Smooth muscle cell (in vitro differentiated cells): ENCODE results near the gene ACBD7. TPM values are rescaled to one million over a fixed set of nuclear protein-coding genes. Genes with fewer than 3 reads are reported as not detected.

Source experiments
- DNase-seq: peaks from one replicate; lab custom pipeline; 2025; ENCODE audit not compliant: unreplicated experiment; lab: John Stamatoyannopoulos, UW
- H2AFZ ChIP-seq: fragments of 200-600 bp; sonication (generic); 2 replicates; pipeline ENCODE4 v1.6.0; 2016; ENCODE audit warnings: antibody characterized with exemption, low read depth, mild to moderate bottlenecking
- H3F3A ChIP-seq: fragments of 200-600 bp; sonication (generic); 2 replicates; pipeline ENCODE4 v1.6.0; 2017; ENCODE audit warnings: antibody characterized with exemption, low read depth
- H3K27ac ChIP-seq: fragments of 200-600 bp; sonication (generic); 2 replicates; pipeline ENCODE4 v1.5.1; 2016; ENCODE audit warnings: low read depth, mild to moderate bottlenecking
- H3K27me3 ChIP-seq: fragments of 200-600 bp; sonication (generic); 2 replicates; pipeline ENCODE4 v1.6.1; 2016; ENCODE audit warnings: low read depth, mild to moderate bottlenecking
- H3K36me3 ChIP-seq: fragments of 200-600 bp; sonication (generic); 2 replicates; pipeline ENCODE4 v1.5.1; 2016; ENCODE audit warnings: low read depth
- H3K4me1 ChIP-seq: fragments of 200-600 bp; sonication (generic); 2 replicates; pipeline ENCODE4 v1.5.1; 2016; ENCODE audit warnings: low read depth
- H3K4me2 ChIP-seq: fragments of 200-600 bp; sonication (generic); 2 replicates; pipeline ENCODE4 v1.6.0; 2016; ENCODE audit warnings: mild to moderate bottlenecking
- H3K4me3 ChIP-seq: fragments of 200-600 bp; sonication (generic); 2 replicates; pipeline ENCODE4 v1.5.1; 2016; ENCODE audit warnings: mild to moderate bottlenecking
- H3K79me2 ChIP-seq: fragments of 200-600 bp; sonication (generic); 2 replicates; pipeline ENCODE4 v1.6.0; 2016; ENCODE audit warnings: low read depth, mild to moderate bottlenecking
- H3K9ac ChIP-seq: fragments of 200-600 bp; sonication (generic); 2 replicates; pipeline ENCODE4 v1.6.0; 2016; ENCODE audit warnings: low read depth
- H3K9me3 ChIP-seq: fragments of 200-600 bp; sonication (generic); replicated peaks from 2 replicates; pipeline ENCODE4 v1.5.1; 2016; ENCODE audit warnings: low read depth
- H4K20me1 ChIP-seq: fragments of 200-600 bp; sonication (generic); 2 replicates; pipeline ENCODE4 v1.6.0; 2016; ENCODE audit warnings: low read depth
- CTCF ChIP-seq: fragments of 200-600 bp; sonication (generic); IDR thresholded peaks from 2 replicates; pipeline ENCODE4 v1.5.1; 2017; ENCODE audit warnings: borderline replicate concordance, mild to moderate bottlenecking, antibody characterized with exemption; ENCODE audit not compliant: insufficient read depth, poor library complexity, severe bottlenecking
- WGBS: methylation state at CpG from one replicate; pipeline ENCODE4 v1.1.7; 2016; ENCODE audit warnings: low lambda C conversion rate; 5-methylcytosine and 5-hydroxymethylcytosine counted together
- polyA plus RNA-seq: library from polyadenylated mRNA; unstranded; fragments of >200 nt; fragmentation: Nextera tagmentation; extraction: Ambion mirVana; gene quantifications from 2 replicates; pipeline ENCODE4 v1.2.1, GENCODE V29; 2016
- total RNA-seq: library from RNA; depleted of rRNA; stranded (reverse); fragments of >200 nt; gene quantifications from 2 replicates; pipeline ENCODE4 v1.2.3, GENCODE V29; 2014

Gene ACBD7
- total and polyA plus RNA-seq, 2 experiments from 2014 or later = not detected

- no peak overlapping the region for H3K4me2 ChIP-seq
- no peak overlapping the region for H3K27ac ChIP-seq
- no peaks in the 10 kb centered on the region for H4K20me1 ChIP-seq
- no peaks in the 10 kb centered on the region for H3K27me3 ChIP-seq
- no peak overlapping the region for H3K9ac ChIP-seq
- no peak for DNase-seq
- no peak for TF ChIP-seq CTCF
- H3K4me3 ChIP-seq = no peak overlapping the region
- no peaks in the 10 kb centered on the region for H3K79me2 ChIP-seq
- H2AFZ ChIP-seq = peak overlapping the region; percentile 13
- no peaks in the 10 kb centered on the region for H3F3A ChIP-seq
- H3K4me1 ChIP-seq = no peaks in the 10 kb centered on the region
- H3K9me3 ChIP-seq = no peaks in the 10 kb centered on the region
- 47% methylated on average over 18 of the region's 18 CpGs for WGBS
- H3K36me3 ChIP-seq = no peaks in the 10 kb centered on the region
Observed at GRCh38 chr10:15035385-15036301, 52.9 kb downstream of the ACBD7 start.

- Histone ChIP-seq H3K4me3 (no peak overlapping the region), H3K27me3 (no peaks in the 10 kb centered on the region), H3K9ac (no peak overlapping the region), H3K9me3 (no peaks in the 10 kb centered on the region), H3K4me2 (no peak overlapping the region), H3K27ac (no peak overlapping the region), H3F3A (no peaks in the 10 kb centered on the region), H2AFZ (peak overlapping the region; percentile 24), H3K36me3 (no peaks in the 10 kb centered on the region), H3K4me1 (peaks cover 2% of the 10 kb centered on the region), H4K20me1 (no peaks in the 10 kb centered on the region), H3K79me2 (no peaks in the 10 kb centered on the region)
- no peak for DNase-seq
- no peak for TF ChIP-seq CTCF
- 42% methylated on average over 3 of the region's 3 CpGs for WGBS
Observed at GRCh38 chr10:15027741-15028140, 60.8 kb downstream of the ACBD7 start.

Other genes starting within 250 kb of the ACBD7 start
- 11.0 and 14.3 TPM in 2 replicates for gene SUV39H2, start 209.9 kb downstream of the ACBD7 start, total RNA-seq
- gene SUV39H2, start 209.9 kb downstream of the ACBD7 start, polyA plus RNA-seq = 5.1 and 7.2 TPM in 2 replicates
- 7.0 and 7.6 TPM in 2 replicates for gene DCLRE1C, start 134.7 kb downstream of the ACBD7 start, total RNA-seq
- 6.9 and 7.0 TPM in 2 replicates for gene DCLRE1C, start 134.7 kb downstream of the ACBD7 start, polyA plus RNA-seq
- not detected in 2 replicates for gene MEIG1, start 129.4 kb downstream of the ACBD7 start, total RNA-seq
- gene MEIG1, start 129.4 kb downstream of the ACBD7 start, polyA plus RNA-seq = 1.8 TPM in 1 of 2 replicates, not detected in the other
- not detected in 2 replicates for gene OLAH, start 44.8 kb downstream of the ACBD7 start, total RNA-seq
- not detected in 2 replicates for gene OLAH, start 44.8 kb downstream of the ACBD7 start, polyA plus RNA-seq
- gene RPP38, start 8.6 kb upstream of the ACBD7 start, total RNA-seq = 11.5 and 12.3 TPM in 2 replicates
- gene RPP38, start 8.6 kb upstream of the ACBD7 start, polyA plus RNA-seq = 18.0 and 23.2 TPM in 2 replicates
- 9.4 and 15.4 TPM in 2 replicates for gene NMT2, start 79.9 kb upstream of the ACBD7 start, total RNA-seq
- gene NMT2, start 79.9 kb upstream of the ACBD7 start, polyA plus RNA-seq = 7.4 and 9.5 TPM in 2 replicates